AG09319 (cell line): ENCODE measurements around the gene SETD9.

Experiments
- DNase-seq: peaks from one replicate; pipeline ENCODE4 v3.0.0-alpha.2; 2010; ENCODE audit warnings: low read depth; ENCODE audit errors: extremely low read depth
- CTCF ChIP-seq: IDR thresholded peaks from 2 replicates; pipeline ENCODE4 v1.5.1; 2011; ENCODE audit warnings: low read depth, mild to moderate bottlenecking, inconsistent platforms, low read length, moderate library complexity

The SETD9 gene

GRCh38 chr5:56958595-56958994 lies 49.2 kb downstream of the SETD9 start:
- TF ChIP-seq CTCF: no peak
- no peak for DNase-seq

- TF ChIP-seq CTCF: no peak
- DNase-seq: no peak
Measured at GRCh38 chr5:56959326-56959725, 49.9 kb downstream of the SETD9 start.

- DNase-seq: no peak
- TF ChIP-seq CTCF: no peak
Measured at GRCh38 chr5:56961746-56962145, 52.4 kb downstream of the SETD9 start.

- DNase-seq: no peak
- no peak for TF ChIP-seq CTCF
Measured at GRCh38 chr5:56962286-56962685, 52.9 kb downstream of the SETD9 start.

GRCh38 chr5:56963246-56963645 lies 53.9 kb downstream of the SETD9 start:
- TF ChIP-seq CTCF: no peak
- DNase-seq: no peak

GRCh38 chr5:56964173-56964572 lies 54.8 kb downstream of the SETD9 start:
- DNase-seq: no peak

More at GRCh38 chr5:56964173-56964572, 54.8 kb downstream of the SETD9 start:
- TF ChIP-seq CTCF: no peak
